Psoas muscle (tissue), 8 donors: Measurements from ENCODE around the gene DTX2. TPM values are rescaled to one million over a fixed set of nuclear protein-coding genes. Genes with fewer than 3 reads are reported as not detected.
A peak's percentile ranks its signal among the peaks of the same experiment; 100 is the strongest.
"Not testable (repeated sequence)": the region's sequence is repeated elsewhere in the genome, so short reads cannot be mapped to it uniquely, and the experiment has no call there.

ENCODE experiments used
- ATAC-seq, 4 donors: fragments of 200-7000 bp; cut with Tn5 transposase; one replicate each; pipeline ENCODE4 v1.9.1; 2020; ENCODE audit warnings: moderate library complexity in 3 of 4, mild to moderate bottlenecking in 2 of 4
- DNase-seq, 2 donors: peaks; one replicate each; pipeline ENCODE4 v3.0.0-alpha.2; 2020
- H3K27ac ChIP-seq: fragments of 200-600 bp; one replicate; pipeline ENCODE4 v1.8.0; 2022
- H3K27me3 ChIP-seq, 3 donors: fragments of 200-600 bp in 1 of 3; one replicate each; pipeline versions ENCODE4 v1.6.1 to v1.8.0; 2013 to 2022; ENCODE audit warnings: low read length in 2 of 3, mild to moderate bottlenecking in 2 of 3, moderate library complexity in 1 of 3; ENCODE audit not compliant: insufficient read depth in 3 of 3
- H3K36me3 ChIP-seq, 2 donors: fragments of 200-600 bp in 1 of 2; one replicate each; pipeline versions ENCODE4 v1.6.1 to v1.8.0; 2013 to 2022; ENCODE audit warnings: low read depth in 1 of 2, mild to moderate bottlenecking in 1 of 2, moderate library complexity in 1 of 2; ENCODE audit not compliant: insufficient read depth in 1 of 2
- H3K4me1 ChIP-seq: fragments of 200-600 bp; one replicate; pipeline ENCODE4 v1.8.0; 2022
- H3K4me3 ChIP-seq: fragments of 200-600 bp; one replicate; pipeline ENCODE4 v1.8.0; 2022; ENCODE audit warnings: mild to moderate bottlenecking
- H3K9me3 ChIP-seq: fragments of 200-600 bp; one replicate; pipeline ENCODE4 v1.8.0; 2022
- CTCF ChIP-seq: fragments of 200-600 bp; IDR thresholded peaks from one replicate; pipeline ENCODE4 v1.8.0; 2022; ENCODE audit warnings: antibody characterized with exemption
- WGBS, 3 donors: extraction: QIAGEN DNeasy Blood & Tissue Kit; methylation state at CpG; one replicate each; pipeline versions ENCODE4 v1.1.6 to v1.1.7; 2013; 5-methylcytosine and 5-hydroxymethylcytosine counted together
- intact Hi-C, 2 donors: fragments of 100-400 bp; cut with DNase I; formaldehyde crosslinking; loops; one replicate each; pipeline versions ENCODE4 v1.11.0 to v1.14.2; 2022
- polyA plus RNA-seq, 3 donors: library from polyadenylated mRNA; stranded (reverse); fragments of 200-250 nt; gene quantifications; one replicate each; pipeline ENCODE4 v1.2.3, GENCODE V29; 2013
- total RNA-seq, 4 donors: library from RNA; stranded (reverse); fragmentation: NEBNext Ultra II Directional in 2 of 4; extraction: Animal tissue kit (Norgen Biotek cat#: 25700) in 2 of 4; gene quantifications; one replicate each; pipeline versions ENCODE4 v1.2.1 to v1.2.4, GENCODE V29; 2021 to 2023
- donor health status: healthy with polysubstance abuse.
- donor health status: DM: no; HTN: no; CAD: no; lungs with moderate emphysema.
- donor health status: Bipolar disorder and iron deficiency.
- donor health status: healthy.
- donor health status: DM: yes; HTN: yes; CAD: no.
- donor health status: DM: no; HTN: no; CAD: no.
- donor health status: DM: no; HTN: no; CAD: no.
- donor health status: DM: yes; HTN: yes; CAD: no.

DTX2 gene
- total and polyA plus RNA-seq, 7 donors = 10.5 to 21.5 (median 15.5) TPM

GRCh38 chr7:76437873-76438272 is 23.6 kb upstream of the DTX2 start:
- ATAC-seq (peak; percentile 83 to 93 (median 87)), DNase-seq (peak; percentile 67 to 84)
- WGBS, 3 donors = 0% methylated on average over 1 to 2 of the region's 2 CpGs
- H3K27ac ChIP-seq, H3K36me3 ChIP-seq, intact Hi-C loops, H3K4me1 ChIP-seq, H3K9me3 ChIP-seq, H3K27me3 ChIP-seq, H3K4me3 ChIP-seq: not testable (repeated sequence)
- peak; percentile 64 for TF ChIP-seq CTCF

- intact Hi-C loops, H3K4me3 ChIP-seq, H3K27me3 ChIP-seq, DNase-seq, H3K27ac ChIP-seq, H3K36me3 ChIP-seq, H3K4me1 ChIP-seq, H3K9me3 ChIP-seq: not testable (repeated sequence)
- ATAC-seq = peak in 3 of 4 donors; percentile 39 to 51 (median 46)
- WGBS, 3 donors = 80 to 95% (median 82%) methylated on average over 2 to 4 of the region's 7 CpGs
These were observed 22.2 kb upstream of the DTX2 start for GRCh38 chr7:76439120-76439888.

- WGBS, 3 donors = 79 to 92% (median 88%) methylated on average over 4 of the region's 4 CpGs
- H3K9me3 ChIP-seq, ATAC-seq, H3K4me1 ChIP-seq, intact Hi-C loops, H3K36me3 ChIP-seq, DNase-seq, H3K27ac ChIP-seq, H3K27me3 ChIP-seq, H3K4me3 ChIP-seq: not testable (repeated sequence)
These were observed 21.1 kb upstream of the DTX2 start for GRCh38 chr7:76440404-76440803.

GRCh38 chr7:76441792-76442191 is 19.7 kb upstream of the DTX2 start:
- H3K27me3 ChIP-seq, H3K36me3 ChIP-seq, H3K9me3 ChIP-seq, intact Hi-C loops, H3K27ac ChIP-seq, H3K4me1 ChIP-seq, H3K4me3 ChIP-seq, DNase-seq: not testable (repeated sequence)
- ATAC-seq = peak in 3 of 4 donors; percentile 18 to 41 (median 28)
- WGBS, 3 donors = 58 to 100% (median 64%) methylated on average over 1 to 2 of the region's 10 CpGs

- intact Hi-C loops, H3K36me3 ChIP-seq, H3K27me3 ChIP-seq: not testable (repeated sequence)
These were observed 18.7 kb upstream of the DTX2 start for GRCh38 chr7:76442664-76443446.

GRCh38 chr7:76443846-76444245 is 17.7 kb upstream of the DTX2 start:
- H3K4me1 ChIP-seq, H3K9me3 ChIP-seq, DNase-seq, ATAC-seq, H3K27me3 ChIP-seq, H3K4me3 ChIP-seq, H3K36me3 ChIP-seq, intact Hi-C loops, H3K27ac ChIP-seq: not testable (repeated sequence)
- 86 to 91% (median 89%) methylated on average over 5 to 10 of the region's 12 CpGs for WGBS, 3 donors

More at GRCh38 chr7:76442664-76443446, 18.7 kb upstream of the DTX2 start:
- not testable (repeated sequence) for H3K4me1 ChIP-seq, H3K4me3 ChIP-seq, DNase-seq, ATAC-seq, H3K27ac ChIP-seq, H3K9me3 ChIP-seq
- 86 to 100% (median 87%) methylated on average over 2 to 5 of the region's 5 CpGs for whole genome bisulfite sequencing, 3 donors

GRCh38 chr7:76445577-76446008 is 15.9 kb upstream of the DTX2 start:
- H3K27me3 ChIP-seq, H3K9me3 ChIP-seq, H3K4me1 ChIP-seq, H3K27ac ChIP-seq, DNase-seq, intact Hi-C loops, H3K36me3 ChIP-seq, H3K4me3 ChIP-seq: not testable (repeated sequence)
- WGBS, 3 donors = 1 to 4% (median 3%) methylated on average over 4 of the region's 5 CpGs
- peak; percentile 87 to 92 (median 90) for ATAC-seq

GRCh38 chr7:76457017-76457416 is 4.5 kb upstream of the DTX2 start:
- H3K4me1 ChIP-seq, DNase-seq, ATAC-seq, intact Hi-C loops, H3K27me3 ChIP-seq, H3K9me3 ChIP-seq, H3K36me3 ChIP-seq, H3K4me3 ChIP-seq, H3K27ac ChIP-seq: not testable (repeated sequence)
- WGBS, 3 donors = no CpG with 5 or more reads among the region's 4 CpGs

- intact Hi-C loops, H3K9me3 ChIP-seq, H3K4me3 ChIP-seq, H3K27ac ChIP-seq, H3K36me3 ChIP-seq, H3K4me1 ChIP-seq, H3K27me3 ChIP-seq, DNase-seq, ATAC-seq: not testable (repeated sequence)
- 31 to 65% (median 58%) methylated on average over 1 of the region's 4 CpGs for WGBS, 3 donors
These were observed 3.0 kb upstream of the DTX2 start for GRCh38 chr7:76458504-76458903.

GRCh38 chr7:76460767-76461166 is 742 bp upstream of the DTX2 start:
- WGBS, 3 donors = 86 to 90% (median 88%) methylated on average over 10 to 14 of the region's 20 CpGs
- H3K27me3 ChIP-seq, H3K4me1 ChIP-seq, ATAC-seq, DNase-seq, H3K27ac ChIP-seq, H3K4me3 ChIP-seq, H3K9me3 ChIP-seq, H3K36me3 ChIP-seq, intact Hi-C loops: not testable (repeated sequence)
